Activated CD8-positive, alpha-beta T cell treated with anti-CD3 and anti-CD28 coated beads, Interleukin-2, amount 10 ng/mL, durations not matched to agents 7 days and 5 days (primary cell): ENCODE results near the gene MIDN. TPM values are rescaled to one million over a fixed set of nuclear protein-coding genes. Genes with fewer than 3 reads are reported as not detected.

Experiments
- ATAC-seq: fragments of 150-1000 bp; cut with Tn5 transposase; one replicate; pipeline ENCODE4 v1.10.0; 2021; ENCODE audit warnings: moderate library complexity
- CTCF ChIA-PET: fragments of 350-600 bp; sonication (Branson Sonifier 250); formaldehyde crosslinking; loops from one replicate; lab custom pipeline; 2021; ENCODE audit warnings: antibody characterized with exemption; lab: Charles Lee
- POLR2A ChIA-PET: fragments of 350-600 bp; sonication (Branson Sonifier 250); formaldehyde crosslinking; loops from one replicate; lab custom pipeline; 2021; ENCODE audit warnings: antibody characterized with exemption; lab: Charles Lee
- DNase-seq: peaks from one replicate; pipeline ENCODE4 v3.0.0-alpha.2; 2020
- H3K27ac Mint-ChIP-seq: one replicate; pipeline ENCODE4 v1.8.0; 2021; ENCODE audit warnings: mild to moderate bottlenecking, mixed read lengths
- H3K27me3 Mint-ChIP-seq: one replicate; pipeline ENCODE4 v1.8.0; 2021; ENCODE audit warnings: low read depth, mixed read lengths
- H3K36me3 Mint-ChIP-seq: one replicate; pipeline ENCODE4 v1.8.0; 2021; ENCODE audit warnings: low read depth, mixed read lengths
- H3K4me1 Mint-ChIP-seq: one replicate; pipeline ENCODE4 v1.8.0; 2021; ENCODE audit warnings: low read depth, mixed read lengths
- H3K4me3 Mint-ChIP-seq: one replicate; pipeline ENCODE4 v1.8.0; 2021; ENCODE audit warnings: mild to moderate bottlenecking, mixed read lengths
- H3K9me3 Mint-ChIP-seq: one replicate; pipeline ENCODE4 v1.8.0; 2022; ENCODE audit warnings: mixed read lengths; ENCODE audit not compliant: insufficient read depth
- total RNA-seq, 2 experiments: library from RNA; stranded (reverse); gene quantifications; one replicate each; pipeline ENCODE4 v1.2.3, GENCODE V29; 2021

The MIDN gene
- total RNA-seq, 2 experiments from 2014 or later, result 88.4 to 94.3 TPM

- ATAC-seq (no peak), DNase-seq (no peak)
- Mint-ChIP-seq H3K9me3 (no peaks in the 10 kb centered on the region), H3K27me3 (peaks cover 17% of the 10 kb centered on the region), H3K36me3 (no peaks in the 10 kb centered on the region), H3K4me3 (no peak overlapping the region), H3K4me1 (peaks cover 18% of the 10 kb centered on the region), H3K27ac (no peak overlapping the region)
- ChIA-PET CTCF (interaction anchor here (1.2 kb wide), 1 partner anchor 123 kb away, joined by 4 read pairs; no protein-coding TSS in a partner anchor), POLR2A (no interaction called here)
Measured at GRCh38 chr19:1236576-1236975, 11.8 kb upstream of the MIDN start.

GRCh38 chr19:1237027-1237659 lies 11.2 kb upstream of the MIDN start:
- H3K36me3 Mint-ChIP-seq, result no peaks in the 10 kb centered on the region
- no peak for ATAC-seq
- POLR2A ChIA-PET, result no interaction called here
- DNase-seq, result no peak
- no peak overlapping the region for H3K4me3 Mint-ChIP-seq
- H3K27ac Mint-ChIP-seq, result no peak overlapping the region
- CTCF ChIA-PET, result interaction anchor here (1.2 kb wide), 1 partner anchor 124 kb away, joined by 4 read pairs; no protein-coding TSS in a partner anchor
- no peaks in the 10 kb centered on the region for H3K9me3 Mint-ChIP-seq
- H3K27me3 Mint-ChIP-seq, result peaks cover 17% of the 10 kb centered on the region
- peaks cover 18% of the 10 kb centered on the region for H3K4me1 Mint-ChIP-seq

GRCh38 chr19:1237754-1238368 lies 10.5 kb upstream of the MIDN start, which contains the start of gene CBARP:
Gene CBARP, minus strand, starts transcription at chr19:1238005. Its CDS starts 1,905 bp downstream, at chr19:1236100.
- ATAC-seq, result peak; percentile 2
- H3K36me3 Mint-ChIP-seq, result no peaks in the 10 kb centered on the region
- peaks cover 20% of the 10 kb centered on the region for H3K4me1 Mint-ChIP-seq
- peak within 1 kb of the TSS; percentile 67 for H3K4me3 Mint-ChIP-seq
- H3K27ac Mint-ChIP-seq, result peak within 1 kb of the TSS; percentile 32
- peaks cover 17% of the 10 kb centered on the region for H3K27me3 Mint-ChIP-seq
- CTCF ChIA-PET, result interaction anchor here (0.9 to 1.5 kb wide), 3 partner anchors 15 to 31 kb away, joined by 3 to 4 read pairs (median 3); no protein-coding TSS in a partner anchor
- no peak for DNase-seq
- no peaks in the 10 kb centered on the region for H3K9me3 Mint-ChIP-seq
- POLR2A ChIA-PET, result no interaction called here

DNA sequence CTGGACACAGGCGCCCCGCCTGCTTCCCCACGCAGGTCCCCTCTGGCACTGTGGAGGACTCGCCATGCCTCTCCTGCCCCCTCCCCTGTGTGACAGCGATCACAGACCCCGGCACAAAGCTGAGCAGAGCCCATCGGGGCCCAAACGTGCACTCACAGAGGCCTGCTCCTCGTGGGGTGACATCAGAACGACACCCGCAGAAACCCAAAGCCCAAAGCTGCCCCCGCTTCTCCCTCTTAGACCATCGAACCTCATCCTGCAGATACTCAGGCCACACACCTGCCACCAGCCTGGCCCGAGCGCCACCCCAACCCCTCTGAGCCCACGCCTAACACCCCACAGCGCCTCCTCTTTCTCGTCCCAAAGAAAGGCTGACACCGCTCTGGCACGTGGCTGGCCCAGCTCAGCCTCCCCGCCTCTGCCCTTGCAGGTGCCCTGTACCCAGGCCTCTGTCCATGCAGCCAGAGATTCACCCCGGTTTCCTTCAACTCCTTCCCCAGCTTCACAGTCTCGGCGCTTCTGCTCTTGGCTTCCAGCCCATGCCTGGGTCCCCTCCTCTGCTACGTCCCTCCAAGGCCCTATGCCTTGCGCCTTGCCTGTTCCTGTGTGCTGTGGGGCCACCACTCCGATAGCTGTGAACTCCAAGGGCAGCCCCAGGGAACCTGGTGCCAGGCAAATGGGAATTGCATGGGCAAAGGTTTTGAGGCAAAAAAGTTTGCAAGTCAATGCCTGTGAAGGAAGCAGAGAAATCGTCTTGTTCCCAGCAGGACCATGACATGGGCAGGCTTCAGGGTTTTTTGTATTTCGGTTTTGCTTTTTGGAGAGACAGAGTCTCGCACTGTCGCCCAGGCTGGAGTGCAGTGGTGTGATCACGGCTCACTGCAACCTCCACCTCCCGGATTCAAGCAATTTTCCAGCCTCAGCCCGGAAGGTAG lies 9.7 kb upstream of the MIDN start:
- H3K9me3 Mint-ChIP-seq, result no peaks in the 10 kb centered on the region
- H3K4me3 Mint-ChIP-seq, result peak overlapping the region; percentile 67
- ChIA-PET POLR2A (no interaction called here), CTCF (interaction anchor here (0.9 to 1.5 kb wide), 3 partner anchors 16 to 32 kb away, joined by 3 to 4 read pairs (median 3); no protein-coding TSS in a partner anchor)
- ATAC-seq (no peak), DNase-seq (no peak)
- H3K27ac Mint-ChIP-seq, result peak overlapping the region; percentile 32
- H3K27me3 Mint-ChIP-seq, result peaks cover 17% of the 10 kb centered on the region
- no peaks in the 10 kb centered on the region for H3K36me3 Mint-ChIP-seq
- peaks cover 28% of the 10 kb centered on the region for H3K4me1 Mint-ChIP-seq

DNA sequence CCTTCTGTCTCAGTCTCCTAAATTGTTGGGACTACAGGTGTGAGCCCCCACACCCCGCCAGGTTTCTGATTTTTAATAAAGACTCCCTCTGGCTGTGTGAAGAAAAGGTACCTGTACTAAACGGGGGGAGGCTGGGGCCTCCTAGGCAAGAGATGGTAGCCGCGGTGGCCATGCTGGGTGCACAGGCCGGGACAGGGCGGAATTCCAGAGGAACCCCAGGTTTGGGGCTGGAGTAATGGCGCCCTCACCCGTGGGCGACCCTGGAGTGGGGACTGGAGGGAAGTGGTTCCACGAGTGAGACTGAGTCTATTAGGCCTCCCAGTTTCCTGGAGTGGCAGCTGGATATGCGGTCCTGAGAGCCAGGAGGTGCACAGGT lies 9.0 kb upstream of the MIDN start:
- no peaks in the 10 kb centered on the region for H3K9me3 Mint-ChIP-seq
- POLR2A ChIA-PET, result no interaction called here
- peaks cover 33% of the 10 kb centered on the region for H3K4me1 Mint-ChIP-seq
- DNase-seq (no peak), ATAC-seq (no peak)
- H3K27ac Mint-ChIP-seq, result no peak overlapping the region
- CTCF ChIA-PET, result interaction anchor here (1.1 to 1.5 kb wide), 2 partner anchors 17 to 32 kb away, joined by 3 to 4 read pairs; no protein-coding TSS in a partner anchor
- peaks cover under 1% of the 10 kb centered on the region for H3K36me3 Mint-ChIP-seq
- H3K27me3 Mint-ChIP-seq, result peaks cover 17% of the 10 kb centered on the region
- H3K4me3 Mint-ChIP-seq, result no peak overlapping the region

GRCh38 chr19:1239796-1240737 lies 8.3 kb upstream of the MIDN start:
- peak; percentile 92 for DNase-seq
- ChIA-PET CTCF (interaction anchor here (0.5 to 8.2 kb wide), 12 partner anchors 24 to 420 kb away, joined by 3 to 606 read pairs (median 4); partner anchors contain the start of genes ARHGAP45, CIRBP, FAM174C and WDR18), POLR2A (interaction anchor here (1.1 to 7.7 kb wide), 2 partner anchors 28 to 59 kb away, joined by 4 to 218 read pairs; partner anchors contain the start of gene CIRBP)
- Mint-ChIP-seq H3K27me3 (peaks cover 17% of the 10 kb centered on the region), H3K4me1 (peaks cover 37% of the 10 kb centered on the region), H3K36me3 (peaks cover 2% of the 10 kb centered on the region), H3K9me3 (no peaks in the 10 kb centered on the region), H3K4me3 (peak overlapping the region; percentile 88), H3K27ac (peak overlapping the region; percentile 32)
- ATAC-seq, result peak; percentile 62

DNA sequence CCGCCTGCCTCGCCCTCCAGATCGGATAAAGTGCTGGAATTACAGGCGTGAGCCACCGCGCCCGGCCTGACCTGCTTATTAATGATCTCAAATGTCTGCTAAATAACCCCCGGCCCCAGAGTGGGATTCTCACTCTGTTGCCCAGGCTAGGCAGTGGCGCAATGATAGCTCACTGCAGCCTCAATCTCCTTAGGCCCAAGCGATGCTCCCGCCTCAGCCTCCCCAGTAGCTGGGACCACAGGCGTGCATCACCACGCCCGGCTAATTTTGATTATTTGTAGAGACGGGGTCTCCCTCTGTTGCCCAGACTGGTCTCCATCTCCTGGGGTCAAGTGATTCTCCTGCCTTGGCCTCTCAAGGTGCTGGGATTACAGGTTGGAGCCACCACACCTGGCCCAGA lies 7.5 kb upstream of the MIDN start:
- Mint-ChIP-seq H3K4me3 (peak overlapping the region; percentile 88), H3K36me3 (peaks cover 2% of the 10 kb centered on the region), H3K9me3 (no peaks in the 10 kb centered on the region), H3K27me3 (peaks cover 15% of the 10 kb centered on the region), H3K27ac (peak overlapping the region; percentile 77), H3K4me1 (peaks cover 37% of the 10 kb centered on the region)
- ChIA-PET CTCF (interaction anchor here (0.5 to 8.2 kb wide), 14 partner anchors 20 to 419 kb away, joined by 3 to 606 read pairs (median 3); partner anchors contain the start of genes ARHGAP45, CIRBP, FAM174C and WDR18), POLR2A (interaction anchor here (1.1 to 7.7 kb wide), 2 partner anchors 27 to 60 kb away, joined by 4 to 218 read pairs; partner anchors contain the start of gene CIRBP)
- DNase-seq (no peak), ATAC-seq (no peak)

GRCh38 chr19:1241417-1242095 lies 6.8 kb upstream of the MIDN start, which contains the start of gene ATP5F1D:
Gene ATP5F1D, plus strand, starts transcription at chr19:1241751. Its CDS starts 100 bp downstream, at chr19:1241851.
- POLR2A ChIA-PET, result interaction anchor here (1.1 to 7.7 kb wide), 2 partner anchors 26 to 60 kb away, joined by 4 to 218 read pairs; partner anchors contain the start of gene CIRBP
- peak; percentile 73 for ATAC-seq
- peaks cover 37% of the 10 kb centered on the region for H3K4me1 Mint-ChIP-seq

GRCh38 chr19:1243768-1244692 lies 4.4 kb upstream of the MIDN start:
- Mint-ChIP-seq H3K4me1 (peaks cover 32% of the 10 kb centered on the region), H3K36me3 (peaks cover 2% of the 10 kb centered on the region), H3K27me3 (peaks cover 3% of the 10 kb centered on the region), H3K27ac (peak overlapping the region; percentile 91), H3K4me3 (peak overlapping the region; percentile 88), H3K9me3 (no peaks in the 10 kb centered on the region)
- POLR2A ChIA-PET, result interaction anchor here (0.9 to 7.7 kb wide), 7 partner anchors 9 to 31 kb away, joined by 4 to 218 read pairs (median 7); partner anchors contain the start of genes CIRBP and FAM174C
- DNase-seq (peak; percentile 90), ATAC-seq (peak; percentile 43)
- CTCF ChIA-PET, result interaction anchor here (0.5 to 8.2 kb wide), 37 partner anchors 11 to 380 kb away, joined by 3 to 606 read pairs (median 5); partner anchors contain the start of genes ARHGAP45, CIRBP, CNN2 and FAM174C

More at GRCh38 chr19:1241417-1242095, 6.8 kb upstream of the MIDN start, which contains the start of gene ATP5F1D:
- Mint-ChIP-seq H3K27ac (peak within 1 kb of the TSS; percentile 94), H3K4me3 (peak within 1 kb of the TSS; percentile 88), H3K9me3 (no peaks in the 10 kb centered on the region), H3K36me3 (peaks cover 2% of the 10 kb centered on the region), H3K27me3 (peaks cover 14% of the 10 kb centered on the region)
- DNase-seq, result peak; percentile 96
- CTCF ChIA-PET, result interaction anchor here (1.0 to 8.2 kb wide), 6 partner anchors 20 to 378 kb away, joined by 3 to 606 read pairs (median 4); partner anchors contain the start of genes CIRBP and FAM174C
